ENCODE measurements around the gene CD9.

GRCh38 chr12:6207259-6207925, 7.2 kb downstream of the CD9 start:
- no peak for TF ChIP-seq CTCF (IDR thresholded peaks at IDR 0.05; ENCODE audit: low read depth, low read length)
- TF ChIP-seq POLR2A (IDR thresholded peaks at IDR 0.05; ENCODE audit: extremely low read depth, insufficient read length), result no peak
- no peak for TF ChIP-seq MYC (IDR thresholded peaks at IDR 0.05; ENCODE audit: low read depth, low read length)
- no peak for TF ChIP-seq MAX (IDR thresholded peaks at IDR 0.05; ENCODE audit: low read depth, low read length)
